VCaP (cell line): Measurements from ENCODE around the gene RALGAPA2.

Experiments
- H3K27ac ChIP-seq: fragments of 450-650 bp; 2 replicates; pipeline ENCODE4 v1.5.1; 2017
- TF ChIP-seq, protein P1 (sequence below): fragments of 450-650 bp; conservative IDR thresholded peaks from 2 replicates; pipeline ENCODE4 v1.5.1; 2017; ENCODE audit warnings: mild to moderate bottlenecking, moderate library complexity

The RALGAPA2 gene

DNA sequence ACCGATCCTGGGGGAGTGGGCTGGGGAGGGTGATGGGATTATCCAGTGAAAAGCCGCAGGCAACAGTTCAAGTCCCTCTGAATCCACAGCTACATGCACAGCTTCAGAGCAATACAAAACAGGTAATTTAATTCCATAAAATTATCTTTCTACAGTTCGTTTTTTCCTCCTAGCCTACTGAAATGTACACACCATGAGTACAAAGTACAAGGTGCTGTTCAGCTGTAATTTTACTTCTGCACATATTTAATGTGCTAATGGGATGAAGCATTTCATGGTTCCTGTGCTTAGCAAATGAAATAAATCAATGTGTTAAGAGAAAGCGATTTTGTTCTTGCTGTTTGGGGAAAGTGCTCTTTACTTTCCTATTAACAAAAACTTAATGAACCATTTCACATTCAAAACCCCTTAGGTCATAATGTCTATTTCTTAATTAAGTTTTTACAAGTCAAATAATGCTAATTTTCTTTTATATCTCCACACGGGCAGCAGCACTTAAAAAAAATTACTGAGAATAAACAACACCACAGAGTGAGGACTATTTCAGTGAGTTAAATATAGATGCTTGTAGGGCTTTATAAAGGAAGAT, 272.7 kb downstream of the RALGAPA2 start:
- TF ChIP-seq, protein P1, sequence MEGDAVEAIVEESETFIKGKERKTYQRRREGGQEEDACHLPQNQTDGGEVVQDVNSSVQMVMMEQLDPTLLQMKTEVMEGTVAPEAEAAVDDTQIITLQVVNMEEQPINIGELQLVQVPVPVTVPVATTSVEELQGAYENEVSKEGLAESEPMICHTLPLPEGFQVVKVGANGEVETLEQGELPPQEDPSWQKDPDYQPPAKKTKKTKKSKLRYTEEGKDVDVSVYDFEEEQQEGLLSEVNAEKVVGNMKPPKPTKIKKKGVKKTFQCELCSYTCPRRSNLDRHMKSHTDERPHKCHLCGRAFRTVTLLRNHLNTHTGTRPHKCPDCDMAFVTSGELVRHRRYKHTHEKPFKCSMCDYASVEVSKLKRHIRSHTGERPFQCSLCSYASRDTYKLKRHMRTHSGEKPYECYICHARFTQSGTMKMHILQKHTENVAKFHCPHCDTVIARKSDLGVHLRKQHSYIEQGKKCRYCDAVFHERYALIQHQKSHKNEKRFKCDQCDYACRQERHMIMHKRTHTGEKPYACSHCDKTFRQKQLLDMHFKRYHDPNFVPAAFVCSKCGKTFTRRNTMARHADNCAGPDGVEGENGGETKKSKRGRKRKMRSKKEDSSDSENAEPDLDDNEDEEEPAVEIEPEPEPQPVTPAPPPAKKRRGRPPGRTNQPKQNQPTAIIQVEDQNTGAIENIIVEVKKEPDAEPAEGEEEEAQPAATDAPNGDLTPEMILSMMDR, result no peak
- no peak overlapping the region for H3K27ac ChIP-seq

DNA sequence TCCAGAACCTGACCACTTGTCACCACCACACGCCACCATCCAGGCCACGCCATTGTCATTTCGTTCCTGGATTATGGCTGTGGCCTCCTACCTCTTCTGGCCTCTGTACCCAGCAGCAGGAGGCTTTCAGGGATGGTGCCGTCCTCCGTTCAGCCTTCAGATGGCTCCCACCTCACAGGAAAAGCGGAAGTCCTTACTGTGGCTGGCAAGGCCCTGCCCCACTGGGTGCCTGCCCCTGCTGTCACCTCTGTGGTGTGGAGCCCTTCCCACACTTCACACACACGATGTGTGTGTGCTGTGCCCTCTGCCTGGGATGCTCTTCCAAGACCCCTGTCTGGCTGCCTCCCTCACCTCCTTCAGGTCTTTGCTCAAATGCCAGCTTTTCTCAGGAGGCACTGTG, 275.1 kb downstream of the RALGAPA2 start:
- no peak overlapping the region for H3K27ac ChIP-seq
- TF ChIP-seq, protein P1, result no peak

DNA sequence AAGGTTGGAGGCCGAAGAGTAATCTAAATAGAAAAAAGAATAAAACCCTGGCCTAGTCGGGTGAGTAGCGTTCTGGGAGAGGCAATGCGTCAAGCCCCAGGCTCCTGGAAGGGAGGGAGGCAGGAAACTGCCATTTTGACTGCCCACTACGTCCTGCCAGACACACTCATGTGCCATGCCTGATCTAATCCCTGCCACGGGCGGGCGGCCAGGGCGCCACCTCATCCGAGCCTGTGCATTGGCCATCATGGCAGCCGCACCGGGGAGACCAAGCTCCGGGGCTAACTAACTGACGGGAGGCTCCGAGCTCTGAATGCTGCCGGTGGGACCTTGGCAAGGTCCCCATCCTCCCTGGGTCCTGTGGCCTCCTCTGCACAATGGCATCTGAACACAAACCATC, 275.8 kb downstream of the RALGAPA2 start:
- no peak overlapping the region for H3K27ac ChIP-seq
- TF ChIP-seq, protein P1, result no peak

DNA sequence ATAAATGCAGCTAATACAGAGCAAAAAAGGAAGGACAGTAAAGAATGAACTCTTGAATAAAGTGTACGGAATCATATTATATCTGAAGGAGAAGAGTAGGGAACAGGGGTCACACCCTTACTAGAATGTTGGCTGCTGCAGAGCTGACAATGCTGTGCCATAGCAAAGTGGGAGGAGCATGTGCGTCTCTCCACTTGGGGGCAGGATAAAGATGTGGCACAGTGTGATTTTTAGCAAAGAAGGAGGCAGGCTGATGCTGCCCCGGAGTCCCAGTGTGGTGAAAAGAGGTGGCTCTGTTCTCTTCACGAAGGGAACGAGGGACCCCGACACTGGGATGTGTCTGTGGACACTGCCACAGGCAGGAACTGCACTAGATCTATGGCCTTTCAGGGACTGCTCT, 277.0 kb downstream of the RALGAPA2 start:
- H3K27ac ChIP-seq, result no peak overlapping the region
- TF ChIP-seq, protein P1, result no peak

DNA sequence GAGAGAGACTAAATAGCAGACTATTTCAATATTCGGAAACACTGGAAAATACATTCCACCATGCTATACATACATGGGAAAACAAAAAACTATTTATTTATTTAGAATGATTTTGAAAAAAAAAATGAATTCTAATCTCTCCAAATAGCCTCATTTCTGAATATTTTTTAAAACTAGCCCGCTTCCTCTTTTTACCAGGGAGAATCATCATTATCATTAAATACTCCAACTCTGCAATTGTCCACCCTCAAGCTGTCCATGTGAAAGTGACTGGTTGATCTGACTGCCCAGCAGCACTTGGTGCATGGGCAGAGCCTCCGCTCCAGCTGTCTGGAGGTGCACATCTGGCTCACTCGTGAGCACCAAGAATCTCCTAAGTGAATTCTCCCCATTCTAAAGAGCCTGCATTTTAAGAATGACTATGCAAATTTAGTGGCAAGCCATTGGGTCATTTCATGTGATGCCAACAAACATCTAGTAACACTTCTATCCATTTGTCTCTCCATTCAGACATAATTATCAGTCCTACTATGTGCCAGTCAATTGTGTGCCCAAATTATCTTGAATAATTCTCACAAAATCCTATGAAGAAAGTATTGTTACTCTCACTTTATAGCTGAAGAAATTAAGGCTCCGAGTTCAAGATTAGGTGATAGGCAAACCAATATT, 279.7 kb downstream of the RALGAPA2 start:
- H3K27ac ChIP-seq, result no peak overlapping the region
- TF ChIP-seq, protein P1, result no peak

DNA sequence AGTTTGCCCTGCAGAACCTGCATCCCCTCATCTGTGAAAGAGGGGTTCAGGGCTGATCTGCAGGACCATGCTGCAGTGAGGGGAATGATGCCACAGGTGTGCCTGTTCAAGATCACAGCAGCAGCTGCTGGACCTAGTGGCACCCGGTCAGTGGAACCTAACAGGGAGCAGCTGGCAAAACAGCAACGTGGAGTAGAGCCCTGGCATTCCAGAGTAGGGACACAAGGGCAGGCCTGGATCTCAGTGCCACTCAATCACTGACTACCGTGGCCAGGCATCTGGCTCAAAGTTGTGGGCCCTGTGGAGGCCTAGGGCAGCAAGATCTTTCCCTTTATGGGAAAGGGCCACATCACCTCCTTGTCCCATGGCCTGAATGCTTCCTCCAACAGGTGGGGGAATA, 282.4 kb downstream of the RALGAPA2 start:
- no peak overlapping the region for H3K27ac ChIP-seq
- TF ChIP-seq, protein P1, result no peak

DNA sequence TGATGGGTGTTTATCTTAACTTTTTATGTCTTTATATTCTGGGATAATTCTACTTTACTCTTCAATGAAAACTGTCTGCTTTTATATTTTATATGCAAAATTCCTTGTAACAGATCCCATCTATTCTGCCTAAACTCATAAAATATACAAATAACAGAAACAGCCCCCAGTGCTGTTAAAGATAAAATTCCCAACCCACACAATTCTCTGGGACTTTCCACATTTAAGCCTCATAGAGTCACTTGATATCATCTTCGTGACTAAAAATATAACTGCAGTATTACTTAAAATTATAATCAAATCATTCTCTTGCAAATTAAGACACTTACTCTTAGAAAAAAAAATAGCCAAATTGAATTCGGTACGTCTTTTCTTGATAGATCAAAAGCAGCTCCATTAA, 284.4 kb downstream of the RALGAPA2 start:
- TF ChIP-seq, protein P1, result no peak
- no peak overlapping the region for H3K27ac ChIP-seq
